ENCODE data around the gene CRADD. TPM values are rescaled to one million over a fixed set of nuclear protein-coding genes. Genes with fewer than 3 reads are reported as not detected.

CRADD gene
- total RNA-seq, 1 donor from 2014 or later, result 14.7 TPM

GRCh38 chr12:93805736-93806141 is 128.6 kb downstream of the CRADD start:
- DNase-seq (ENCODE audit: low read depth, low spot score), result no peak

DNA sequence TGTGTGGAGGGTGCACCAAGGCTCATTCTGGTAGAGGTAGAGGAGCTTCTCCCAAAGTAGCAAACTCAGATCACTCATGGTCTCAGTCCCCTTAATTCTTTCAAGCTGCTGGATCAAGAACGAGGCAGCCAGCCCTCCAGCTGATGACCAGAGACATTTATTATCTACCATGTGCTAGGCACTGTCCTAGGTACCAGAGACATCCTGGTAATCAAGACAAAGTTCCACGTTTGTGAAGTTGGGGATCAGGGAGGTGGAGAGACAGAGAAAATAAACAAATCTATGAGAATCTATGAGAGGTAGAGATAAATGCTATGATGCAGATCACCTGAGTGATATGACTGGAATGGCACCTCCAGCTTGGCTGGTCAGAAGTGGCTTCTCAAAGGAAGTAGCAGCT is 130.2 kb downstream of the CRADD start:
- no peak for DNase-seq (ENCODE audit: low read depth, low spot score)

- DNase-seq (ENCODE audit: low read depth, low spot score), result no peak
Observed at GRCh38 chr12:93808169-93808899, 131.2 kb downstream of the CRADD start.

GRCh38 chr12:93812626-93813025 is 135.5 kb downstream of the CRADD start:
- DNase-seq (ENCODE audit: low read depth, low spot score), result no peak

DNA sequence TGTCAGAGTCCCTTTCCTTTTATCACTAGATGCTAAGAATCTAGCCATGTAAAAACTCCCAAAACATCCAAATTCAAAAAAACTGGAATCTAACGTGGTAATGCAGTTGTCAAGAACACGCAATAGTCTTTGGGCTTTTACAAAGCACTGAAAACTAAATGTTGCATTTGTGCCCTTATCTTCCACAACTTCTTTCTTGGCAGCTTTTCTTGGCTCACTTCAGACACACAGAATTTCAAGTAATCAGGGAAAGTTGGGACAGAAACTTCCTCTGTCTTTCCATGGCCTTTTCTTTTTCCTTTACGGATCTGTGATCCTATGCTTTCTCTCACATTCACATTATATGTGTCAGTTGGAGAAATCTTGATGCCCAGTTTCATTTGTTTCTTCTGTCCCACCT is 136.0 kb downstream of the CRADD start:
- DNase-seq (ENCODE audit: low read depth, low spot score), result no peak

DNA sequence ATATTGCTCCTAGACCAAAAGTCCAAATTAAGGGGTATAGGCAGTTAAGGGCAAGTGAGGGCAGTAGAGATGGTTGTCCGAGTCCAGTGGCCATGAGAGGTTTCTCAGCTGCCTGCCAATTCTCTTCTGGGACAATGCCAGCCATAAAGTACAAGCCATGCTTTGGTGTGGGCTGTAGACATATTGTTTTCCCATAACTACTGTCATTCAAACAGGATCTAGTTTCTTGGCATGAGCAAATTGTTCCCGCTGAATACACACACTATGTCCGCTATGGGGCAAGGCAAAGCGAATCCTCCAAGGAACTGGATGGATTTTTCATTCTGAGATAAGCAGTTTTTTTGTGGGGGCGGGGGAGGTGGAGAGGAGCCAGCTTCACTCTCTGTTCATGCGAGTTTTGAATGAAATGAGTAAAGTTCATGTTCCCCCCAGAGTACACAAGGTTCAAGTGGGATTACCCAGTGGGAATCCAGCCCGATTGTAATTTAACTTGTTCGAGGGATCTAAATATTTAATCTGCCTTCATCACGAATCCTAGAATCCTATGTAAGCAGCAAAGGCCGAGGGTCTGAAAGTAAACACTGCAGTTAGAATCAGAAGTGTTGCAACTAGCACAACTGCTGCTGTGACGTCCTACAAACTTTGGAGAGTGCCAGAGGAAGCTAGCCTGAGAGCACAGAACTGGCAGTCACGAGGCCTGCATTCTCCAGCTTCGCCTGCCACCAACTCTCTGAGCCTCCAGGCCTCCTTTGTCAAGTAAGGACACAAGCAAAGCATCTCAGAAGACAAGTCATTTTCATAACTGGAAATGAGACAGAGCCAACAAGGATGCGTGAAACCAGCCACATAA is 137.0 kb downstream of the CRADD start:
- DNase-seq (ENCODE audit: low read depth, low spot score), result no peak

DNA sequence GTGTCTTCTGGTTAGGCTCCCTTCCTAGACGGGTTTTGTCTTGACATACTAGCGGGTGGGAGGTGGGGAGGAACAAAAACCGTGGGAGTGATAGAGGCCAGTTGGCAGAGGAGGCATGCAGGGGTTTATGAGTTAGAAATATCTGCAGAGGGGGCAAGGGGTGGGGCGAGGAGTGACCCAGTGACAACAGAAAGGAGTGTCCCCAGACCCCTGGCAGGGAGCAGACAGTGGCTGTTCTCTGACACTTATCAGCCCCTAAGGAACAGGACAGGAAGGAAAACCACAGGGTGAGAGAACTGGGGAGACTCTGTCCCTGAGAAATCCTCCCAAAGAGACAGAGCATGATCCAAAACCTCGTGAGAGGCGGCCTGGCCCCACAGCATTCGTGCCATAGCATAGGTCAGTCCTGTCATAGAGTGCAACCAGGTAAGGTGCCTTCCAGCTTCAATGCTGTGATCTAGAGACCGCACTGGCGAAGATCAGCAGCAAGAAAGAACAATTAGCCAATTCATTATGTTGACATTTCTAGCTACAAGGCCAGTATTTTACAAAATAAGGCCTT is 141.4 kb downstream of the CRADD start:
- no peak for DNase-seq (ENCODE audit: low read depth, low spot score)

GRCh38 chr12:93819050-93819491 is 141.9 kb downstream of the CRADD start:
- no peak for DNase-seq (ENCODE audit: low read depth, low spot score)

DNA sequence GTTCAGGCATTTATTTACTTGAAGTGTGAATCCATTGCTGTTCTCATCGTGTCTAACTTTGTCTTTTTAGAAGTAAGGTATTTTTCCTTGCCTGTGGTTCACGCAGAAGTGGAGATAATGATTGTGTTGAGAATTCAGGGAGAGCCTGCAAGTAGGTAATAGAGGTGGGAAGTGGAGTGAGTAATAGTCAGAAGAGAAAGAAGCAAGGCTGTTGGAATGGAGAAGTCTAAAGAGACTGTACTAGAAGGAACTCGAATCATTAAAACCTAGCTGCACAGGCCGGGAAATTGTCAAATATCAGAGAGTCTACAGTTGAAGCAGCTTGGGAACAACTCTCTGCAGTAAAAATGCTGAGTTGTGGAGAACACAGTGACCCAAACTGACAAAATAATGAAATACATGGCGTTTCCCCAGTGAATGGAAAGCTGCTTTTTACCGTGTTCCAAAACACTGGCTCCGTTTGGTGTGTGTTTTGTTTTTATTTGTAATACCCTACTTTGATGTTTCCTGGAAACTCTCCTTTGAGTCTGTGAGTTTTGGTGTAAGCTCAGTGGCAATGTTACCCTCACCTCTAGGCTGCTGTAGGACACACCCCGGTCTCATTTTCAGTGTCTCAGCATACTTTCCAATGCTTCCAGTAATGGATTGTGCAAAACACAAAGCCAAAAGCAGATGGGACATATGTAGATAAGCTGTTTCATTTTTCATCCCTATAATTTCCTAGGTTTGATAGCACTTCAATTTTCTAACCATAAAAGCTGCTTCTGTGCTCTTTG is 146.6 kb downstream of the CRADD start:
- no peak for DNase-seq (ENCODE audit: low read depth, low spot score)

DNA sequence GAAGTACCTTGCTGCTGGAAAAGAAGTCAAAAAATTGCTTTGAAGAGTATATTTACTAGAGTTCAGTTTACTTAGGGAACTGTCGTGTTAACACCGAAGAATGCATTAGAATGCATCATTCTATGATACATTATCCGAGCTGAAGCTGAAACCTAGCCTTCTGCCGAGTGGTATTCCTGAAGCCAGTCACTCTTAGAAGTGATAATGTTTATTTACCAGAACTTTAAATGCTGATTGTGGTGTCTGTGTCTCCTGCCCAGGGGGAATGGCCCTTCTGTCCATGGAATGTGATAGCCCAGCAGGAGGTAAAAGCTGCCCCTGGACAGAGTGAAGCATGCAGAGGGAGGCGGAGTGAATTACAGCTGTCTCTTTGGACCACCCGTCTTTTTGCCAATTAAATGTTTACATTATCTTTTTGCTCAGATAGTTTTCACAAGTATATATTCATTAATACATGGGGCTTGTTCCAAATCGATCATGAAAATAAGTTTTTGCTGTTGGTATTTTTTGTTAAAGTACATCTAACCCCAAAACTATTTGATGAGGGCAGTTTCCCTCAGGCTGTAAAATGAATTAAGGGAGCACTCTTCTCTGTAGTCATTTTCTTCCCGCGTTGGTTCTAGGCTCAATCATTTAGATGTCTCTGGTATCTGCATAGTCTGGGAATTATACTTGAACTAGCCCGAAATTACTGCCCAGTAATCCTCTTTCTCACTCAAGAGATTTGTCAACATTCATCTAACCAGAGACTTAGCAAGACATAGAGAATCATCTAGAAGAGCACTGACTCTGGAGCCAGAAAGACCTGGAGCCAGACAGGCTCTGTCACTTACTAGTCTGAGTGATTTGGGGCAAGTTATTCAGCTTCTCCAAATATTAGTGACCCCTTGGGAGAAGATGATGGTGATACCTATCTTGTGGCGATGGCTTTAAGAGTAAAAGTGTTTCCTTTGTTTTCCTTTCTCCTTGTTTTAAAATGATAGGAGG is 147.6 kb downstream of the CRADD start:
- no peak for DNase-seq (ENCODE audit: low read depth, low spot score)

DNA sequence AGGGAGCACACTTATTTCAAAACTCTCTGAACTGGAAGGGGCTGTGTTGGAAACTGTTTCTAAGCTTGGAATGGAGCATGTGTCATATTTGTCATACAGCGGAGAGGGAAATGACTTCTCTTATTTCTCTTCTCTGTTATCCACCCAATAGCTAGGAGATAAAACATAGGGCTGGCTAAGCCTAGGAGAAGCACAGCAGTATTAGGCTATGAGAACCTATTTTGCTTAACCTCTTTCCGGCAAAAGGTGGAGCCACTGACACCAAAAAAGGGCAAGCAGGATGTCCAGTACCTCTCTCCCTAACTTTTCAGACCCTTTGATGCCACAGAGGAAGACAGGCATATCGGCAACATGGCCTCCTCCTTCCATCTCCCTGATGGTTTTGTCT is 148.3 kb downstream of the CRADD start:
- DNase-seq (ENCODE audit: low read depth, low spot score), result no peak

- no peak for DNase-seq (ENCODE audit: low read depth, low spot score)
Observed at GRCh38 chr12:93825931-93826555, 148.9 kb downstream of the CRADD start.

DNA sequence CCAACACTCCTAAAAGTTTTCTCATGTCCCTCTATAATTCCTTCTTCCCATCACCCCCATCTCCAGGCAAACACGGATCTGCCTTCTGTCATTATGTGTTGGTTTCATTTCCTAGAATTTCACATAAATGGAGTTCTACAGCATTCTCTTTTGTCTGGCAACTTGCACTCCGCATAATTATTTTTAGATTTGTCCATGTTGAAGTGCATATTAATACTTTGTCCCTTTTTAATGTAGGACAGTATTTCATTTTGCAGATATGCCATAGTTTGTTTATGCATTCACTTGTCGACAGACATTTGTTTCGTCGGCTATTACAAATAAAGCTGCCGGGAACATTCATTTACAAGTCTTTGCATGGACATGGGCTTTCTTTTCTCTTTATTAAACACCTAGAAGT is 150.0 kb downstream of the CRADD start:
- no peak for DNase-seq (ENCODE audit: low read depth, low spot score)

DNA sequence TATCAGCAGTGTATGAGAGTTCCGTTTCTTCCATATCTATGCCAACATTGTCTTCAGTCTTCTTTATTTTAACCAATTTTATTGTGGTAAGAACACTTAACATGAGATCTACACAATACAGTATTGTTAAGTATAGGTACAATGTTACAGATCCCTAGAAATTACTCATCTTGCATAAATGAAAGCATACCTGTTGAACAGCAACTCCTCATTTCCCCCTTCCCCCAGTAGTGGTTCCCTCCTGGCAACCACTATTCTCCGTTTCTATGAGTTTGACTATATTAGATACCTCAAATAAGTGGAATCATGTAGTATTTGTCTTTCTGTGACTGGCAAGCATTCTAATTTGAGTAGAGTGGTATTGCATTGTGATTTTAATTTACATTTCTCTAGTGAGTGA is 150.5 kb downstream of the CRADD start:
- DNase-seq (ENCODE audit: low read depth, low spot score), result no peak

GRCh38 chr12:93829016-93829415 is 151.8 kb downstream of the CRADD start:
- DNase-seq (ENCODE audit: low read depth, low spot score), result no peak

GRCh38 chr12:93831374-93831773 is 154.2 kb downstream of the CRADD start:
- DNase-seq (ENCODE audit: low read depth, low spot score), result no peak

DNA sequence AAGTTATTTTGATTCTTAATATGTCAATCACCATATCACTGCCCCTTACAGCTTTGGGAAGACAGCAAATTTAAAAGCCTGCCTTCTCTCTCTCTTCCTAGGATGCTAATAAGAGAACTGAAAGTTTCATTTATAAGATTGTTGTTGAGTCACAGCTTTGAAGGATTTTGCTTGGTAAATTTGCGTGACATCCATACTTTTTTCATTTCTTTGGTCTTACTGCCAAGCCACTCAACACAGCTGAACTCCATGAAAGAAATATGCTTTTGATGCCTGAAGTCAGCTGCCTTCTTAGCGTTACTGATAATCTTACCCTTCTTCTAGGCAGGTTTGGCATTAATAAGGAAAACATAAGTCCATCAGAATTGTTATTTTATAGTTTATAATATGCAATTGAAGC is 155.0 kb downstream of the CRADD start:
- DNase-seq (ENCODE audit: low read depth, low spot score), result no peak

- no peak for DNase-seq (ENCODE audit: low read depth, low spot score)
Observed at GRCh38 chr12:93833946-93834345, 156.8 kb downstream of the CRADD start.

GRCh38 chr12:93836620-93837260 is 159.6 kb downstream of the CRADD start:
- DNase-seq (ENCODE audit: low read depth, low spot score), result no peak
